NCI-H1092 treated with DMSO at 0.1 percent for 48 hours (cell line): ENCODE measurements around the gene ATP8A2.
"Not testable (repeated sequence)": the region's sequence is repeated elsewhere in the genome, so short reads cannot be mapped to it uniquely, and the experiment has no call there.

Source experiments
- DNase-seq: peaks from one replicate; lab custom pipeline; 2025; lab: John Stamatoyannopoulos, UW

The ATP8A2 gene

GRCh38 chr13:25371875-25372283, at the start of gene ATP8A2:
TSS of gene ATP8A2 (plus strand) at chr13:25371974. CDS start at chr13:25372213, 239 bp downstream.
- DNase-seq, result peak; percentile 28

DNA sequence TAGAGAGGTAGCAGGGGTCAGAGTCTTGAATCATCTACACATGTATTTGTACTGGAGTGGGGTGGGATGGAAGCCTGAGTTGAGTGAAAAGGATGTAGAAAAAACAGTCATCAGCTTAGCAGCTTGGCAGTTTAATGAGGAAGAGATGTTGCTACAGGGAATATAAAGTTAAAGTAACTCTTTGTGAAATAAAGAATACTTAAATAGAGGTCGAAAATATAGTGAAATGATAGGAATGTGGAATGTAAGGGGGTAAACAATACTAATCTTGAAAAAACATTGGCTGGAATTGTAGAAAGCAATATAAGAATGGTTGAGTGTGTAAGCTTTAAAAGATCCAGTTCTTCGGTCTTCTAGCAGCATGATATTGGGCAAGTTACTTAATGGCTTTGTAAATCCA, 47.7 kb upstream of the ATP8A2 start:
- no peak for DNase-seq

- DNase-seq, result no peak
These were observed 42.1 kb upstream of the ATP8A2 start for GRCh38 chr13:25329706-25330105.

DNA sequence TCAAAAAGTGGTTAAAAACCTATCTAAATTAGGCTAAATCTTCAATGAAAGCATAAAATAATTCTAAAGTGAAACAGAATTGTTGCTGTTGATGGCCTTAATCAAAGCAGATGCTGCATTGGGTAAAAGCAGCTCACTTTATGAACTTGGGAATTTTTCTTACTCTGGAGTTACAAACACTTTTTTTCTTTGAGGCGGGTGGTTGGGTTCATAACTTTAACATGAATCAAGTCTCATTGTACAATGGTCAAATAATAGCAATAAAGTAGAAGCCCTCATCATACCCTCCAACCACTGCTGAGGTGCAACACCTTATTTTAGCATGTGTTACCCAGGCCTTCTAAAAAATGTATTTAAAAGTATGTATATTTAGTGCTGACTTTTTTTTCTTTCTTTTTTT, 41.2 kb upstream of the ATP8A2 start:
- DNase-seq, result no peak

GRCh38 chr13:25335856-25336255, 35.9 kb upstream of the ATP8A2 start:
- DNase-seq, result no peak

DNA sequence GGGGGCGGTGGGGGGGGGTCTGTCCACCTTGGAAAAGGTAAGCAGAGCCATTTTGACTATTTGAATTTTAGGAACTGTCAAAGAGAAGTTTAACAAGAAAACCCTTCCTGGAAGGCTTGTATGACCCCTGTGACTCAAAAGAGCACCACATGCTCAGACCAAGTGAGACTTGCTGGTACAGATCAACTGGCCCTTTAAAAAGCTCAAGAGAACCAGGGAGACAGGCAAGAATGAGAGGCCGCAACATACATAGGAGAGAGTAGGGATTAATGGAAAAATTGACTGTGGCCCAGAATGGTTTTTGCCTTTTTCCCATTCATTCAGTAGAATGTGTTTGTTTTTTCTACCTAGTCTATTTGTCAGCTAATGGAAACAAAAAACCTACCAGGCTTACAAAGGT, 26.2 kb upstream of the ATP8A2 start:
- DNase-seq, result no peak

DNA sequence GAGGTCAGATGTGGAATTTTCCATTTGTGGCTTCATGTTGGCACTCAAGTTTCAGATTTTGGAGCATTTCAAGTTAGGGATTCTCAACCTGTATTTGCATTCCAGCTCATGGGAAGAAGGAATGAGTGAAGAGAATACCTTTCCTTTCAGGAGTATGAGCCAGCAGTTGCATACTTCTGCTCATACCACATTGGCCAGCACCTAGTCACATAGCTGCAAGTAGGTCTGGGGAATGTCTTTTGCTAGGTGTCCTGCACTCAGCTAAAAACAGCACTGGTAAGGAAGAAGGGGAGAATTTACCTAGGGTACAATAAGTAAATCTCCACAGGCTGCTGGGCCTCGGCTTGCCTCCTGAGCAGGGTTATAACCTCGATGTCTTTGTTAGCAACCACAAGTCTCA, 24.6 kb upstream of the ATP8A2 start:
- no peak for DNase-seq

DNA sequence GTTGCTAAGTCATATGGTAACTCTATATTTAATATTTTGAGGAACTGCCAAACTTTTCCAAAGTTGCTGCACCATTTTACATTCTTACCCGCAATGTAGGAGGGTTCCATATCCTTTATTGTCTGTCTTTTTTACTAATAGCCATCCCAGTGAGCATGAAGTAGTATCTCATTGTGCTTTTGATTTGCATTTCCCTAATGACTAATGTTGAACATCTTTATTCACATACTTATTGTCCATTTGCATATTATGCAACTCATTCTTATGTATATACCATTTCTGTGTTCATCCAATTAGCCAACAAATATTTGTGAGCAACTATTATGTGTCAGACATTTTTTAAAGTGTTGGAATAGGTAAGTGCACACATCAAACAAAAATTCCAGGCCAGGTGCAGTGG, 20.4 kb upstream of the ATP8A2 start:
- no peak for DNase-seq

GRCh38 chr13:25352230-25352629, 19.5 kb upstream of the ATP8A2 start:
- DNase-seq, result no peak

- DNase-seq, result no peak
These were observed 19.0 kb upstream of the ATP8A2 start for GRCh38 chr13:25352806-25353205.

GRCh38 chr13:25353344-25353743, 18.4 kb upstream of the ATP8A2 start:
- DNase-seq, result no peak

DNA sequence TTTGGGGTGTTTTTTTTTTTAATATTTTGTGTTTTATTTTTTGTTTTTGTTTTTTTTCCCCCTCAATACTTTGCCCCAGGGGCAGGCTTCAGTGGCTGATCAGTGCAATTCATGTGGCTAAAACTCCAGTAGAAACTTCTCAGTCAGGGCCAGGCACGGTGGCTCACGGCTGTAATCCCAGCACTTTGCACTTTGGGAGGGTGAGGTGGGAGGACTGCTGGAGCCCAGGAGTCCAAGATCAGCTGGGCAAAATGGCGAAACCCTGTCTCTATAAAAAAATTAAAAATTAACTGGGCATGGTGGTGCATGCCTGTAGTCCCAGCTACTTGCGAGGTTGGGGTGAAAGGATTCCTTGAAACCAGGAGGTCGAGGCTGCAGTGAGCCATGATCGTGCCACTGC, 17.4 kb upstream of the ATP8A2 start:
- no peak for DNase-seq

- not testable (repeated sequence) for DNase-seq
These were observed 11.3 kb upstream of the ATP8A2 start for GRCh38 chr13:25360443-25360842.

DNA sequence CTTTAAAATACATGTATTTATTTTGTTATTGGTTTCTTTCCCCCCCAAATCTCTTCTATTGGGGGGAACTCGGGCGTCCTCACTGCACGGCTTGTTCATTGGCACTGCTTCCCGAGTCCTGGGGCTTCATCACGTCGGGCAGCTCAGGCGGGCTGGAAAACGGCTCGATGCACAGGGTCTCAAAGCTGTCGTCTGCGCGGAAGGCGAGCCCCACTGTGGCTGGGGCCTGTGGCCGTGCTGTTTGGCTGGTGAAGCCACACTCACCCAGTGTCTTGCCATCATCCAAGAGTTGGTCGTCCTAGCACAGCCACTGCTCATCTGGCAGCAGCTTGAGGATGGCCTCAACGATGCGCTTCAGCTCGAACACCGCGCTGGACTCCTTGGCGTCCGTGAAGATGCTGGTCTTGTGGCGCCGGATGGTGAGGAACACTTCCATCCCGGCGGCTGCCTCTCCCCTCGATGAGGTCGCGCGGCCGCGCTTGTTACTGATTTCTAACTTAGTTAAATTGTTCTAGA, 6.0 kb upstream of the ATP8A2 start:
- DNase-seq, result no peak

DNA sequence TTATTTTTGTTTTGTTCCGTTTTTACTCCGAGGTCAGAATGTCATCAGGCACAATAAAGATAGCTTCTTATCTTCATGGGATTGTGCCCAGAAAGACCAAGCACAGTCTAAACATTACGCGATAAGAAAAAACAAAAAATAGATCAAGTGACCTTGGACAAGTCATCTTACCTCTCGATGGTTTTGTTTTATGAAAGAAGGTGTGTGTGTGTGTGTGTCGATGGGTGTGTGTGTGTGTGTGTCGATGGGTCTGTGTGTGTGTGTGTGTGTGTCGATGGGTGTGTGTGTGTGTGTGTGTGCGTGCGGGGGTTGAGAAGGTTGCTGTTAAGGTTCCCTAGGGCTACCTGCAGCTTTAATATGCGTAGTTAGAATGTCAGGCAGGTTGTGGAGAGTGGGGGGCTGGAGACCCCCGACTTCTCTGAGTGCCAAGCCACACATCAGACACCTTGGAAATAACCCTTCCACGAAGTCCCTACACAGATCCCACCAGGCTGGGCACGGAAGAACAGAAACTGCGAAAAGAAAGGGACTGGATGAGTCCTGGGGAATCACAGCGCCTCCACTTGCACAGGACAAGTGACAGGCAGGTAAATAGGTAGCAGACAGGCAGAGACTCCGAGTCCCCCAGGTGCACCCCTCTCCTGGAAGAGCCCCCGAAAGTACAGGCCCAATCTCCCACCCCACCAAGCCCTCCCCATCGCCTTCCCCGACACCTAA, 458 bp upstream of the ATP8A2 start:
- DNase-seq, result no peak

- DNase-seq, result peak; percentile 51
These were observed 709 bp downstream of the ATP8A2 start for GRCh38 chr13:25372284-25373081.

GRCh38 chr13:25375727-25376358, 4.1 kb downstream of the ATP8A2 start:
- peak; percentile 61 for DNase-seq

DNA sequence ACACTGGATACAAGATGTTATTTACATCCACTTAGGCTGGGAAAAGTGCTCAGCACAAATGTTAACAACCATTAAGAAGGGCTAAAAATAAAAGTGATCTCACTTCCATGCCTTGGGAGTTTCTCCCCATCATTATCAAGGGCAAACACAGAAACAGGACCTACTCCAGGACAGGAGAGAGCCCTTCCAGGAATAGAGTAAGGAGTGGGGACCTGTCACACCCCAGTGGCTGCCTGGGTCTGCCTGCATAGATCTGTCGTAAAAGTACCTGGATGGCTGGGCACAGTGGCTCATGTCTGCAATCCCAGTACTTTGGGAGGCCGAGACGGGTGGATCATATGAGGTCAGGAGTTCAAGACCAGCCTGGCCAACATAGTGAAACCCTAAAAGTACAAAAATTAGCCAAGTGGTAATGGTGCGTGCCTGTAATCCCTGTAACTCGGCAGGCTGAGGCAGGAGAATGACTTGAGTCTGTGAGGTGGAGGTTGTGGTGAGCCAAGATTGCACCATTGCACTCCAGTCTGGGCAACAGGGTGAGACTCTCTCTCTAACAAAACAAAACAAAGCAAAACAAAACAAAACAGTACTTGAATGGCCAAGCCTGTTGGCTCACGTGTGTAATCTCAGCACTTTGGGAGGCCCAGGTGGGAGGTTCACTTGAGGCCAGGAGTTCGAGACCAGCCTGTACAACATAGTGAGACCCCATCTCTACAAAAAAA, 5.6 kb downstream of the ATP8A2 start:
- DNase-seq, result no peak

GRCh38 chr13:25378528-25378927, 6.8 kb downstream of the ATP8A2 start:
- no peak for DNase-seq

- DNase-seq, result no peak
These were observed 7.2 kb downstream of the ATP8A2 start for GRCh38 chr13:25379011-25379410.

DNA sequence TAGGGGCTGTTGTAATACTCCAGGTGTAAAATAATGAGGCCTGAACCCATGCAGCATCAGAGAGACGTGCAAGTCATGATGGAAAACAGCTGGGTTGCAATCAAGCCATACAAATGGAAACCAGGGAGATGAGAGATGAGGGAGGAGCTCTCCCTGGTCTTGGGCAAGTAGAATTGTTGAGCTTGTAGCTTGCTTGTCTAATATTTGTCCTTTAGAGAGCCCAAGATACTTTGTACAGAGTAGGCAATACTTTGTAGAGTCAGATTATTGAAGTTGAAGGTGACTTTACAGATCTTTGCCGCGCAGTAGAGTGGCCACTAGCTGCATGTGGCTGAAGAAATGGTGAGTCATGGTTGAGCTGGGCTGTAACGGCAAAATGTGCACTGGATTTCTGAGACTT, 8.3 kb downstream of the ATP8A2 start:
- no peak for DNase-seq

DNA sequence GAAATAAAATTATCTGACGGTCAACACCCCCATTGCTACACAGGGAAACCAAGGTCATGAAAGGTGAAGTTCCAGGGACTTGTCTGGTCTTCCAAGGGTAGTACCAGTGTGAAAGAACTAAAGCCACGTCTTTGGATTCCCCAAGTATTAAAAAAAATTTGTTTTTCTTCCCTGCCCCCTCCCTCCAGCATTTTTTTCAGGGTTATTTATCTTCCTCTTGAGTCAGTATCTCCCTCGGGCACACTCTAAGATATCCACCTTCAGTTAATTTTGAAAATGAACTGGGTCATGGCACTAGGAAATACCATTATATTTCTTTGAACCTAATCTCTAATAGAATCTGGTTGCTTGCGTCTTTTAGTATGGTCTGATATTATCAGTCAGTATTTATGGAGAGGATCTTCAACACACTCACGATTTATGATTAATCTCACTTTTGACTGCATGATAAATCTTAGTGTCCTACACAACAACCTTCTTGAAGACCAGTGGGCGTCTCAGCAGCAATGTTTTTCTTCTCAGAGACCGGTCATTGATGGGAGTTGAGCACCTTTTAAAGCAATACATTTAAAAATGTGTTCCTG, 9.1 kb downstream of the ATP8A2 start:
- DNase-seq, result no peak
